Ishikawa (cell line): ENCODE data around the gene SFR1.

Source experiments
- CEBPB ChIP-seq: IDR thresholded peaks from 2 replicates; pipeline ENCODE4 v1.6.1; 2012
- CREB1 ChIP-seq: IDR thresholded peaks from 2 replicates; pipeline ENCODE4 v1.6.1; 2012; ENCODE audit warnings: low read depth
- EGR1 ChIP-seq: IDR thresholded peaks from 2 replicates; pipeline ENCODE4 v1.6.1; 2012
- EP300 ChIP-seq: IDR thresholded peaks from 2 replicates; pipeline ENCODE4 v1.6.1; 2012; ENCODE audit warnings: borderline replicate concordance
- FOXM1 ChIP-seq: IDR thresholded peaks from 2 replicates; pipeline ENCODE4 v1.6.1; 2012; ENCODE audit warnings: low read depth, borderline replicate concordance
- NFIC ChIP-seq: IDR thresholded peaks from 2 replicates; pipeline ENCODE4 v1.6.1; 2012
- RAD21 ChIP-seq: IDR thresholded peaks from 2 replicates; pipeline ENCODE4 v1.6.1; 2012; ENCODE audit warnings: low read depth
- TAF1 ChIP-seq: IDR thresholded peaks from 2 replicates; pipeline ENCODE4 v1.6.1; 2012; ENCODE audit warnings: low read depth, mild to moderate bottlenecking
- TCF12 ChIP-seq: IDR thresholded peaks from 2 replicates; pipeline ENCODE4 v1.6.1; 2012; ENCODE audit warnings: low read depth
- TEAD4 ChIP-seq: IDR thresholded peaks from 2 replicates; pipeline ENCODE4 v1.6.1; 2012
- YY1 ChIP-seq: IDR thresholded peaks from 2 replicates; pipeline ENCODE4 v1.6.1; 2012; ENCODE audit warnings: low read depth
- ZBTB7A ChIP-seq: IDR thresholded peaks from 2 replicates; pipeline ENCODE4 v1.6.1; 2012; ENCODE audit warnings: low read depth
- TF ChIP-seq, protein P1 (sequence below): IDR thresholded peaks from 2 replicates; pipeline ENCODE4 v1.6.1; 2012; ENCODE audit warnings: low read depth, mild to moderate bottlenecking
- TF ChIP-seq, protein P2 (sequence below): IDR thresholded peaks from 2 replicates; pipeline ENCODE4 v1.6.1; 2012
- TF ChIP-seq, protein P3 (sequence below): IDR thresholded peaks from 2 replicates; pipeline ENCODE4 v1.6.1; 2012

SFR1 gene

DNA sequence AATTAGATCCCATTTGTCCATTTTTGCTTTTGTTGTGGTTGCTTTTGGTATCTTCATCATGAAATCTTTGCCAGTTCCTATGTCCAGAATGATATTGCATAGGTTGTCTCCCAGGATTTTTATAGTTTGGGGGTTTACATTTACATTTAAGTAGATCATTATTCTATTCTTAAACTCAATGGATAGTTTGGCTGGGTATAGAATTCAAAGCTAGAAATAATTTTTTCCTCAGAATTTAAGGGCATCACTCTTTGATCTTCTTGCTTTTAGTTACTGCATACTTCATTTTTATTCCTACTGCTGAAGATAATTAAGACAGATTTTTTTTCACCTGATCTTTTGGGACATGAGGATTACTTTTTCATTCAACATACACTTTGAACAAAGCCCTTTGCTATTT is 29.8 kb downstream of the SFR1 start:
- TF ChIP-seq CEBPB = no peak
- TF ChIP-seq RAD21 = no peak
- no peak for TF ChIP-seq EGR1
- TF ChIP-seq TCF12 = no peak
- no peak for TF ChIP-seq YY1
- TF ChIP-seq, protein P1, sequence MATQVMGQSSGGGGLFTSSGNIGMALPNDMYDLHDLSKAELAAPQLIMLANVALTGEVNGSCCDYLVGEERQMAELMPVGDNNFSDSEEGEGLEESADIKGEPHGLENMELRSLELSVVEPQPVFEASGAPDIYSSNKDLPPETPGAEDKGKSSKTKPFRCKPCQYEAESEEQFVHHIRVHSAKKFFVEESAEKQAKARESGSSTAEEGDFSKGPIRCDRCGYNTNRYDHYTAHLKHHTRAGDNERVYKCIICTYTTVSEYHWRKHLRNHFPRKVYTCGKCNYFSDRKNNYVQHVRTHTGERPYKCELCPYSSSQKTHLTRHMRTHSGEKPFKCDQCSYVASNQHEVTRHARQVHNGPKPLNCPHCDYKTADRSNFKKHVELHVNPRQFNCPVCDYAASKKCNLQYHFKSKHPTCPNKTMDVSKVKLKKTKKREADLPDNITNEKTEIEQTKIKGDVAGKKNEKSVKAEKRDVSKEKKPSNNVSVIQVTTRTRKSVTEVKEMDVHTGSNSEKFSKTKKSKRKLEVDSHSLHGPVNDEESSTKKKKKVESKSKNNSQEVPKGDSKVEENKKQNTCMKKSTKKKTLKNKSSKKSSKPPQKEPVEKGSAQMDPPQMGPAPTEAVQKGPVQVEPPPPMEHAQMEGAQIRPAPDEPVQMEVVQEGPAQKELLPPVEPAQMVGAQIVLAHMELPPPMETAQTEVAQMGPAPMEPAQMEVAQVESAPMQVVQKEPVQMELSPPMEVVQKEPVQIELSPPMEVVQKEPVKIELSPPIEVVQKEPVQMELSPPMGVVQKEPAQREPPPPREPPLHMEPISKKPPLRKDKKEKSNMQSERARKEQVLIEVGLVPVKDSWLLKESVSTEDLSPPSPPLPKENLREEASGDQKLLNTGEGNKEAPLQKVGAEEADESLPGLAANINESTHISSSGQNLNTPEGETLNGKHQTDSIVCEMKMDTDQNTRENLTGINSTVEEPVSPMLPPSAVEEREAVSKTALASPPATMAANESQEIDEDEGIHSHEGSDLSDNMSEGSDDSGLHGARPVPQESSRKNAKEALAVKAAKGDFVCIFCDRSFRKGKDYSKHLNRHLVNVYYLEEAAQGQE = no peak
- no peak for TF ChIP-seq TAF1
- TF ChIP-seq NFIC = no peak
- no peak for TF ChIP-seq CREB1
- TF ChIP-seq EP300 = no peak
- TF ChIP-seq, protein P2, sequence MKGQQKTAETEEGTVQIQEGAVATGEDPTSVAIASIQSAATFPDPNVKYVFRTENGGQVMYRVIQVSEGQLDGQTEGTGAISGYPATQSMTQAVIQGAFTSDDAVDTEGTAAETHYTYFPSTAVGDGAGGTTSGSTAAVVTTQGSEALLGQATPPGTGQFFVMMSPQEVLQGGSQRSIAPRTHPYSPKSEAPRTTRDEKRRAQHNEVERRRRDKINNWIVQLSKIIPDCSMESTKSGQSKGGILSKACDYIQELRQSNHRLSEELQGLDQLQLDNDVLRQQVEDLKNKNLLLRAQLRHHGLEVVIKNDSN = no peak

DNA sequence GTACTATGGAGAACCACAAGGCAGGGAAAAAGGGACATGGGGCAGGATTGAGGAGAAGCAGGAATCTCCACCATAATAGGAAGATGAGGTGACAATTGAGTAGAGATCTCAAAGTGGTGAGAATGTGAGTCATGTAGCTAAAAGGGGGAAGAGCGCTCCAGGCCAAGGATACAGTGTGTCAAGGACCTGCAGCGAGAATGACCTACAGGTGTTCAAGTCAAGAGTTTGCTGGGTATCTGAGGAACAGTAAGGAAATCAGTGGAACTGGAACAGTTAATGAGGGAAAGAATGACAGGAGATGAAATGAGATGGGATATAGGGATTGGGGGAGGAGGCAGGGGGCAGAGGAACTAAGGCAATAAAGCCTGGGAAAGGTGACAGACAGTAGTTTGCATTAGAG is 33.6 kb downstream of the SFR1 start:
- TF ChIP-seq, protein P1 = no peak
- TF ChIP-seq TEAD4 = no peak
- no peak for TF ChIP-seq TAF1
- TF ChIP-seq RAD21 = no peak
- TF ChIP-seq EP300 = no peak
- TF ChIP-seq CEBPB = no peak
- no peak for TF ChIP-seq CREB1
- TF ChIP-seq, protein P2 = no peak
- TF ChIP-seq YY1 = no peak
- TF ChIP-seq FOXM1 = no peak
- TF ChIP-seq, protein P3, sequence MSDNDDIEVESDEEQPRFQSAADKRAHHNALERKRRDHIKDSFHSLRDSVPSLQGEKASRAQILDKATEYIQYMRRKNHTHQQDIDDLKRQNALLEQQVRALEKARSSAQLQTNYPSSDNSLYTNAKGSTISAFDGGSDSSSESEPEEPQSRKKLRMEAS = no peak
- TF ChIP-seq ZBTB7A = no peak
- no peak for TF ChIP-seq EGR1
- no peak for TF ChIP-seq TCF12
- TF ChIP-seq NFIC = no peak

DNA sequence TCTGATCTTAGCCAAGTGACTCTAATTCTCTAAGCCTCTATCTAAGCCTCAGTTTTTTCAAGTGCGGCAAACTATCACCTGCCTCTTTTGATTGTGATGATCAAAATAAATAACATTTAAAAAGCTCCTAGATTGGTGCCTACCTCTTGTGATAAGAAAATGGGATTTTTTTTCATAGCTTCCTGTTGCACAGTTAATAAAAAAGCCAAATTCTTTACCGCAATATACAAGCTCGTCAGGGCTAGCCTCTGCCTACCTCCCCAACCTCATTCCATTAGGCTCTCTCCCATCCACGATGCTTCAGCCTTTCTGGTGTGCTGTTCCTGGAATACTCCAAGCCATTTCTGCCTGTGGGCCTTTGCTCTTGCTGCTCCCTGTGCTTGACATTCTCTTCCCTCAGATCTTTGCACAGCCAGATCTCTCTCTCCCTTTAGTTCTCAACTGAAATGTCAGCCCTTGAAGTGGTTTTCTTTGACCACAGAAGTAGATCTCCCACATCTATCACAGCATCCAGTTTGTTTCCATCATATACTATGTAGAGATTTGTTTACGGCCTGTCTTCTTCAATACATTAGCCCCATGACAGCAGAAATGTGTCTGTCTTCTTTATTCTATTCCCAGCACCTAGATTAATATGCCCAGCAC is 48.8 kb downstream of the SFR1 start:
- TF ChIP-seq, protein P1 = no peak
- no peak for TF ChIP-seq TAF1
- TF ChIP-seq TCF12 = no peak
- TF ChIP-seq, protein P3 = no peak
- TF ChIP-seq EP300 = no peak
- TF ChIP-seq ZBTB7A = no peak
- no peak for TF ChIP-seq EGR1
